Measurements from ENCODE around the gene FAM177B.

DNA sequence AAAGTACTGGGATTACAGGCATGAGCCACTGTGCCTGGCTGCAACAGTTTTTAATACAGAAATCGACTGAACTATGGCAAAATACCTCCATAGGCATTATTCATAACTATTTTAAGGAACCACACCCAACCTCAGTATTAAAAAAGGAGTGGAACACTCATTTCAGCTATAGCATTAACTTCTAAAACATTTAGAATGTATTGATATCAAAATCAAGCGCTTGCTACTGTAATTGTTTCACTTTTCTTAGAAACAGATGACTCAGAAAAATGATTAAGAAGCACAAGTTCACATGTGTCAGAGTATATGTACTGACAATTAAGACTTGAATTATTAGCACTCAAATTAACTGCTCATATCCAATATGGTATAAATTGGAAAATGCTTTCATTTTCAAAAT lies 39.8 kb upstream of the FAM177B start:
- TF ChIP-seq POLR2A (IDR thresholded peaks at IDR 0.05) (no peak), EP300 (IDR thresholded peaks at IDR 0.05; ENCODE audit: low read depth) (no peak), POLR2AphosphoS5 (IDR thresholded peaks at IDR 0.05) (no peak)
- TF ChIP-seq, protein P1, sequence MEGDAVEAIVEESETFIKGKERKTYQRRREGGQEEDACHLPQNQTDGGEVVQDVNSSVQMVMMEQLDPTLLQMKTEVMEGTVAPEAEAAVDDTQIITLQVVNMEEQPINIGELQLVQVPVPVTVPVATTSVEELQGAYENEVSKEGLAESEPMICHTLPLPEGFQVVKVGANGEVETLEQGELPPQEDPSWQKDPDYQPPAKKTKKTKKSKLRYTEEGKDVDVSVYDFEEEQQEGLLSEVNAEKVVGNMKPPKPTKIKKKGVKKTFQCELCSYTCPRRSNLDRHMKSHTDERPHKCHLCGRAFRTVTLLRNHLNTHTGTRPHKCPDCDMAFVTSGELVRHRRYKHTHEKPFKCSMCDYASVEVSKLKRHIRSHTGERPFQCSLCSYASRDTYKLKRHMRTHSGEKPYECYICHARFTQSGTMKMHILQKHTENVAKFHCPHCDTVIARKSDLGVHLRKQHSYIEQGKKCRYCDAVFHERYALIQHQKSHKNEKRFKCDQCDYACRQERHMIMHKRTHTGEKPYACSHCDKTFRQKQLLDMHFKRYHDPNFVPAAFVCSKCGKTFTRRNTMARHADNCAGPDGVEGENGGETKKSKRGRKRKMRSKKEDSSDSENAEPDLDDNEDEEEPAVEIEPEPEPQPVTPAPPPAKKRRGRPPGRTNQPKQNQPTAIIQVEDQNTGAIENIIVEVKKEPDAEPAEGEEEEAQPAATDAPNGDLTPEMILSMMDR (IDR thresholded peaks at IDR 0.05) = no peak
